RWPE1 (cell line): ENCODE measurements around the gene ESRRB.
A peak's percentile ranks its signal among the peaks of the same experiment; 100 is the strongest.

Experiments
- CTCF ChIA-PET: fragments of 350-600 bp; sonication (Branson Sonifier 250); formaldehyde crosslinking; extraction: SDS; loops from one replicate; lab custom pipeline; 2021; lab: Yijun Ruan, JAX
- POLR2A ChIA-PET: fragments of 400-600 bp; formaldehyde crosslinking; extraction: SDS; loops from one replicate; lab custom pipeline; 2020; ENCODE audit warnings: antibody characterized with exemption; ENCODE audit not compliant: low non-redundant PET; lab: Yijun Ruan, JAX
- DNase-seq: peaks from one replicate; pipeline ENCODE4 v3.0.0; 2012; ENCODE audit warnings: low spot score
- H3K27ac ChIP-seq: fragments of 450-650 bp; 2 replicates; pipeline ENCODE4 v1.5.1; 2017
- CTCF ChIP-seq: fragments of 450-650 bp; conservative IDR thresholded peaks from 2 replicates; pipeline ENCODE4 v1.5.1; 2017; ENCODE audit warnings: low read depth, mild to moderate bottlenecking

The ESRRB gene

GRCh38 chr14:76498463-76498935 is 122.6 kb downstream of the ESRRB start:
- no peak for DNase-seq
- H3K27ac ChIP-seq, result no peak overlapping the region
- CTCF ChIA-PET, result no interaction called here
- POLR2A ChIA-PET, result no interaction called here
- TF ChIP-seq CTCF, result no peak

DNA sequence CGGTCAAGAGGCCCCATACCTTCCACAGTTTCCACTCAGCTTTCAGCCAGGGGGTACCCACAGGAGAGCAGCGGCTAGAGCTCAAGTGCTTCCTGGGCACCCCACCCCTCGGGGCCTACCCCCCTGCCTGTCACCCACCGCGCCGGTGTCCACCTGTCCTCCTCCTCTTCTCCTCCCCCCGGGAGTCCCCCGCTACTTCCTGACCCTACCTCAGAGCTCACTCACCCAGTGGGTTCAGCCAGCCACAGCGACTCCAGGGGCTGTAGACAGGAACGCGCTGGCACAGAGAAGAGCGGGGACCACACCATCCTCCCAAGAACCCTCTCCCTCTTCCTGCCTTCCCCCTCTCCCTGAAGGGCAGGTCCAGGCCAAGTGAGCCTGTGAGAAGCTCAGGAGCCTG is 123.0 kb downstream of the ESRRB start:
- H3K27ac ChIP-seq, result no peak overlapping the region
- no peak for DNase-seq
- ChIA-PET CTCF (no interaction called here), POLR2A (no interaction called here)
- no peak for TF ChIP-seq CTCF

DNA sequence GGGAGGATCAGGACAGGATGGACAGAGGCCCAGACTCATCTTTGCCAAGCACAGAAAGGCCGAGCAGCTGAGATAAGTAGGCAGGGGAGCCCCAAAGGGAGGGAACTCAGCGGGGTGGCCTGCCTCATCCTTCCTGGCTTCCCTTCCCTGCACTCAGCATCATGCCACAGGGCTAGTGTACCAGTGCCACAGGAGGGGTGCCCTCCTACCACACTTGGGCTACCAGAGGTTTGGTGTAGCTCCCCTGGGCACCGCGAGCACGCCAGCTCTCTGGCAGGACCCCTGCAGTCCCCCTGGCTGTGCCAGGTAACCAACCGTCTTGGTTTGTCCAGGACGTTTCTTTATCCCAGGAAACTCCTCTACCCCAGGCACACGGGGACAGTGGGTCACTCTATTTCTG is 123.5 kb downstream of the ESRRB start:
- ChIA-PET CTCF (no interaction called here), POLR2A (no interaction called here)
- TF ChIP-seq CTCF, result no peak
- no peak for DNase-seq
- no peak overlapping the region for H3K27ac ChIP-seq

DNA sequence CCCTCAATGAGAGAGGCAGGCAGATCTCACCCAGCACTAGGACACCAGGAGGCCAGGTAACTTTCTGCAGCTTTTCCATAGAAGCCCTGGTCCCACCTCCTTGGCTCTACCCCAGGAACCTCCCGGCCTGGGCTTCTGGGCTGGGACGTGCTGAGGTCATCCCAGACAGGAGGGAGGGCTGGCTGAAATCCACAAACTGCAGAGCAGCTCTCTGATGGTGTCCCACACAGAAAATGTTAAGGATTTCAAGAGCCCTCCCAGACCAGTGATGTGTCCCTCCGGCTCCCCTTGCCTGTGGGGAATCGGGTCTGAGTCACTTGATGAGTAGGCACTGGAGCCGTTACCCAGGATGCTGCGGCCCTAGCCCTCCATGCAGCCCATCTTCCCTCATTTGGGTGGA is 124.1 kb downstream of the ESRRB start:
- peak; percentile 17 for DNase-seq
- TF ChIP-seq CTCF, result no peak
- POLR2A ChIA-PET, result no interaction called here
- H3K27ac ChIP-seq, result no peak overlapping the region; the same call in 1 of the 2 replicates
- CTCF ChIA-PET, result interaction anchor here (0.7 kb wide), 1 partner anchor 58 kb away, joined by 4 read pairs; no protein-coding TSS in a partner anchor

DNA sequence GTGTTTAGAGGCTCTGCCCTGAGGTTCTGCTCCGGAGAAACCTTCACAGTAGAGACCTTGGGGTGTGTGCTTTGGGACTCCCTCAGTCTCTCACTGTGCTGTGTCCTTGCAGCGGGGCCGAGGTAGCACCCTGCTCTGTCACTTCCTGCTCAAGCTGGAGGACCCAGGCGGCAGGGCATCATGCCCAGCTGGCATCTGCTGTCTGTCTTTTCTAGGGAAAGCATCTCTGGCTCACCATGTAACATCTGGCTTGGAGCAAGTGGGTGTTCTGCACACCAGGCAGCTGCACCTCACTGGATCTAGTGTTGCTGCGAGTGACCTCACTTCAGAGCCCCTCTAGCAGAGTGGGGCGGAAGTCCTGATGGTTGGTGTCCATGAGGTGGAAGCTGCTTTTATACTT is 124.5 kb downstream of the ESRRB start:
- ChIA-PET CTCF (interaction anchor here (0.7 kb wide), 1 partner anchor 57 kb away, joined by 4 read pairs; no protein-coding TSS in a partner anchor), POLR2A (no interaction called here)
- DNase-seq, result no peak
- H3K27ac ChIP-seq, result no peak overlapping the region; the same call in 1 of the 2 replicates
- TF ChIP-seq CTCF, result no peak

DNA sequence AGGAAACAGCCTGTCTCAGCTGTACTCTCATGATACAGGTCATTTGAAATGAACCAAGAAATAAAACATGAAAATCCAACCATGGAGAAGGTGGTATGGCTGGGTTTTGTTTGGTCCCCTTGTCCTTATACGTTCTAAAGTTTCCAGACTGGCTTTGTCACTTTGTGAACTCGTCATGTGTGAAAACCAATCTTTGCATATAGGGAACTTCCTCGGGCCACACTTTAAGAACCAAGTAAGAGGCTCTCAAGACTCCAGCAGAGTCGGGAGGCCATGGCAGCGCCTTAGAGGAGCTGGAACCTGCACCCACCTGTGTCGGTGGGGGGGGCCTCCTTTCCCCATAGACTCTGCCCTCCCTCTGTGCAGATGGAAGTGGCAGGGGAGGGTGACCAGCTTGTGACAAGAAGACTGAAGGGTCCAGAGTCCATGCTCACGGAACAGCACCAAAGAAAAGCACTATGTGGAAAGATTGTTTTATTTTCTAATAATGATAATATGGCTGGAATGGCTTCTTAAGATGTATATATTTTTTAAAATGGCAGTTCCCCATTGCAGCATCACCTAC is 125.3 kb downstream of the ESRRB start:
- no peak for DNase-seq
- ChIA-PET POLR2A (no interaction called here), CTCF (no interaction called here)
- TF ChIP-seq CTCF, result no peak
- no peak overlapping the region for H3K27ac ChIP-seq
